GM19468 (cell line): Measurements from ENCODE around the gene GAS2L1.

Experiments
- ATAC-seq: cut with Tn5 transposase; IDR thresholded peaks from one replicate; pipeline ENCODE4 v1.9.1; 2021; ENCODE audit warnings: mild to moderate bottlenecking, moderate library complexity, moderate number of reproducible peaks; ENCODE audit not compliant: unreplicated experiment; ENCODE audit errors: extremely low read depth

GAS2L1 gene

GRCh38 chr22:29323641-29324040, 17.2 kb downstream of the GAS2L1 start:
- no peak for ATAC-seq

GRCh38 chr22:29325356-29325755, 18.9 kb downstream of the GAS2L1 start:
- no peak for ATAC-seq

GRCh38 chr22:29325785-29326315, 19.4 kb downstream of the GAS2L1 start:
- ATAC-seq = no peak

- no peak for ATAC-seq
These were observed 20.0 kb downstream of the GAS2L1 start for GRCh38 chr22:29326481-29326880.

GRCh38 chr22:29327089-29327764, 20.8 kb downstream of the GAS2L1 start:
- no peak for ATAC-seq

GRCh38 chr22:29328055-29328454, 21.6 kb downstream of the GAS2L1 start:
- ATAC-seq = no peak

GRCh38 chr22:29328566-29329500, 22.4 kb downstream of the GAS2L1 start:
- ATAC-seq = no peak

- ATAC-seq = no peak
These were observed 23.1 kb downstream of the GAS2L1 start for GRCh38 chr22:29329581-29329980.

GRCh38 chr22:29330291-29330690, 23.8 kb downstream of the GAS2L1 start:
- no peak for ATAC-seq

GRCh38 chr22:29330753-29331152, 24.3 kb downstream of the GAS2L1 start:
- ATAC-seq = no peak

GRCh38 chr22:29331213-29331612, 24.8 kb downstream of the GAS2L1 start:
- ATAC-seq = no peak

GRCh38 chr22:29331658-29332300, 25.3 kb downstream of the GAS2L1 start:
- no peak for ATAC-seq

- no peak for ATAC-seq
These were observed 26.5 kb downstream of the GAS2L1 start for GRCh38 chr22:29332886-29333496.

- ATAC-seq = no peak
These were observed 27.7 kb downstream of the GAS2L1 start for GRCh38 chr22:29334148-29334547.

- ATAC-seq = no peak
These were observed 28.4 kb downstream of the GAS2L1 start for GRCh38 chr22:29334696-29335344.

GRCh38 chr22:29335656-29336055, 29.2 kb downstream of the GAS2L1 start:
- ATAC-seq = no peak

GRCh38 chr22:29336751-29337490, 30.5 kb downstream of the GAS2L1 start:
- ATAC-seq = no peak

GRCh38 chr22:29337631-29338284, 31.3 kb downstream of the GAS2L1 start:
- no peak for ATAC-seq

GRCh38 chr22:29338398-29338797, 31.9 kb downstream of the GAS2L1 start:
- no peak for ATAC-seq
